ENCODE results near the gene AQP11.

GRCh38 chr11:77548552-77549445, 41.0 kb upstream of the AQP11 start:
- TF ChIP-seq CTCF (conservative IDR thresholded peaks at IDR 0.05): peak; percentile 58; the same call in 1 of the 2 replicates
- no peak for TF ChIP-seq EZH2 (IDR thresholded peaks at IDR 0.05; ENCODE audit: low read depth)
